Choroid plexus epithelial cell (primary cell): Measurements from ENCODE around the gene NR3C1.

Experiments
- DNase-seq: peaks from one replicate; pipeline ENCODE4 v3.0.0-alpha.2; 2010; ENCODE audit warnings: low read depth
- H3K4me3 ChIP-seq: 2 replicates; pipeline ENCODE4 v1.5.1; 2011; ENCODE audit warnings: low read depth, mild to moderate bottlenecking, control low read depth, low read length, moderate library complexity
- CTCF ChIP-seq: conservative IDR thresholded peaks from 2 replicates; pipeline ENCODE4 v1.5.1; 2011; ENCODE audit warnings: low read depth, mild to moderate bottlenecking, control low read depth, inconsistent platforms, low read length, moderate library complexity

NR3C1 gene

DNA sequence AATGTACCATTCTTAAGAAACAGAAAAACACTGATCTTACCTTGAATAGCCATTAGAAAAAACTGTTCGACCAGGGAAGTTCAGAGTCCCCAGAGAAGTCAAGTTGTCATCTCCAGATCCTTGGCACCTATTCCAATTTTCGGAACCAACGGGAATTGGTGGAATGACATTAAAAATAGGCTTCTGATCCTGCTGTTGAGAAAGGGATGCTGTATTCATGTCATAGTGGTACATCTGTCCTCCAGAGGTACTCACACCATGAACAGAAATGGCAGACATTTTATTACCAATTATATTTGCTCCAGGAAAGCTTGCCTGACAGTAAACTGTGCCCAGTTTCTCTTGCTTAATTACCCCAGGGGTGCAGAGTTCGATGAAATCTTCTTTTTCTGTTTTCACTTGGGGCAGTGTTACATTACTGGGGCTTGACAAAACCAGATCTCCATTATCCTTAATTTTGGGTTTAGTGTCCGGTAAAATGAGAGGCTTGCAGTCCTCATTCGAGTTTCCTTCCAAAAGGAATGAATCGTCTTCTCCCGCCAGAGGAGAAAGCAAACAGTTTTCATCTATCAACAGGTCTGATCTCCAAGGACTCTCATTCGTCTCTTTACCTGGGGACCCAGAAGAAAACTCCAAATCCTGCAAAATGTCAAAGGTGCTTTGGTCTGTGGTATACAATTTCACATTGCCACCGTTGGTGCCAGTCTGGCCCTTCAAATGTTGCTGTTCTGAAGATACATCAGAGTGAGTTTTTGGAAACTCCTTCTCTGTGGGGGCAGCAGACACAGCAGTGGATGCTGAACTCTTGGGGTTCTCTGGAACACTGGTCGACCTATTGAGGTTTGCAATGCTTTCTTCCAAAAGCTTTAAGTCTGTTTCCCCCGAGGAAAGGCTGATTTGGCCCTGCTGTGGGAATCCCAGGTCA, 3.6 kb downstream of the NR3C1 start:
- no peak for DNase-seq
- no peak for TF ChIP-seq CTCF
- H3K4me3 ChIP-seq = peak overlapping the region; percentile 87

GRCh38 chr5:143398451-143399237, 4.8 kb downstream of the NR3C1 start:
- DNase-seq = peak; percentile 45
- TF ChIP-seq CTCF = no peak
- H3K4me3 ChIP-seq = peak overlapping the region; percentile 87

DNA sequence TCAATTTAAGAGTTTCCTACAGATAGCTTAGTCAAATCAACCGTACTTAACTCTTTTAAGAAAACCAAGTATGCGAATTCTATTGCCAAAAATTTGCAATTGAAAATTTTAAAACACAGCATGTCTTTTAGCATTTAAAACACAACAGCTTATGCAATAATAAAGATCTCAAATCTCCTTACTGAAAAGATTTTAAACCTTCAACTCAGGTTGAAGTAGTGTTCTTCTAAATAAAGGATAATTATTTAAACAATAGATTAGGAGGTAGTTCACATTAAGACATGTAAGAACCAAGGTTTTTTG, 5.5 kb downstream of the NR3C1 start:
- H3K4me3 ChIP-seq = peak overlapping the region; percentile 87
- no peak for DNase-seq
- no peak for TF ChIP-seq CTCF

- no peak for DNase-seq
- peak overlapping the region; percentile 87 for H3K4me3 ChIP-seq
- TF ChIP-seq CTCF = no peak
Observed at GRCh38 chr5:143397302-143398052, 6.0 kb downstream of the NR3C1 start.

- H3K4me3 ChIP-seq = peak overlapping the region; percentile 87
- TF ChIP-seq CTCF = no peak
- no peak for DNase-seq
Observed at GRCh38 chr5:143396353-143396940, 7.0 kb downstream of the NR3C1 start.

DNA sequence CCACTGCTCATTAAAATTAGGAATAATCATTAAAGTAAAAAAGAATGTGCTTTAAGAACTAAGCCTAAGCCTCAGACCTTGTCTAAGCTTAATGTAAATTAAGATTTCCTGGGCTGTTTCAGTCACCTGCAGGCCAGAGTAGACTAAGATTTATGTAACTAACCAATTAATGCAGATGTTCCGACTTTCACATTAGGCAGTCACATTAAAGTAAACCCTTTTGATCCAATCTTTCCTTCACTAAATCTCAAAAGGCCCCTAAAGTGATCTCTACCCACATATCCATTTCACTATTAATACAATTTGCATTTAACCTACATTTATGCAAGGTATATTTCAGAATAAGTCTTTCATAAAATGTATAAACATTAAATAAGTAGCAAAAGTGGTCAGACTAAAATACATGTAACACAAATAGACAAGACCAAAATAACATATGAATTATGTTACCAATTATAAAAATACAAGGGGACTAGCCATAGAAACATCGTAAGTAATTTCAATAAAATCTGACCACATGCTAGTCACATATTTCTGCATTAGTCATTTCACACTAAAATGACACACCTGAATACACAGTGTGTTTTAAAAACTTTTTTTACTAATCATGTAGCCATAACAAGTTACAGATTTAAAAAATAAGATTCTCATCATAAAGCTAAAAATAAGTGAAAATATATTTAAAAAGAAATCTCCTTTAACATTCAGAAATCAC, 7.7 kb downstream of the NR3C1 start:
- peak overlapping the region; percentile 87 for H3K4me3 ChIP-seq
- DNase-seq = no peak
- TF ChIP-seq CTCF = no peak
